ENCODE results near the gene GDPD3. TPM values are rescaled to one million over a fixed set of nuclear protein-coding genes. Genes with fewer than 3 reads are reported as not detected.

GDPD3 gene
- total and polyA plus RNA-seq, 2 of the 13 experiments (the other 11 are each of a cell fraction or from before 2014, with no cell fraction given), result 18.7 to 20.6 TPM

DNA sequence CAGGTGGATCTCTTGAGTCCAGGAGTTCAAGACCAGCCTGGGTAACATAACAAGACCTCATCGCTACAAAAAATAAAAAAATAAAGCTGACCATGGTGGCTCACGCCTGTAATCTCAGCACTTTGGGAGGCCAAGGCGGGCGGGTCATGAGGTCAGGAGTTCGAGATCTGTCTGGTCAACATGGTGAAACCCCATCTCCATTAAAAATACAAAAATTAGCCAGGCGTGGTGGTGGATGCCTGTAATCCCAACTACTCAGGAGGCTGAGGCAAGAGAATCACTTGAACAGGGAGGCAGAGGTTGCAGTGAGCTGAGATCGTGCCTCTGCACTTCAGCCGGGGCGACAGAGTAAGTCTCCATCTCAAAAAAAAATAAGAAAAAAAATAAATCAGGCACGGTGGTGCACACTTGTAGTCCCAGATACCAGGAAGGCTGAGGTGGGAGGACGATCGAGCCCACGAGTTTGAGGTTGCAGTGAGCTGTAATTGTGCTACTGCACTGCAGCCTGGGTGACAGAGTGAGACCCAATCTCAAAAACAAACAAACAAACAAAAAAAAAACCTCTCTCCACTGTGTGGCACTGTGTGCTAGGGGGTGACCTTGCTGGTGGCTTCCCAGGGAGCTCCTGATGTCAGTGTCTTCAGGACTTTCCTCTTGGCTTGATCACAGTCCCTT is 29.5 kb upstream of the GDPD3 start (continued):
- TF ChIP-seq, protein P1, sequence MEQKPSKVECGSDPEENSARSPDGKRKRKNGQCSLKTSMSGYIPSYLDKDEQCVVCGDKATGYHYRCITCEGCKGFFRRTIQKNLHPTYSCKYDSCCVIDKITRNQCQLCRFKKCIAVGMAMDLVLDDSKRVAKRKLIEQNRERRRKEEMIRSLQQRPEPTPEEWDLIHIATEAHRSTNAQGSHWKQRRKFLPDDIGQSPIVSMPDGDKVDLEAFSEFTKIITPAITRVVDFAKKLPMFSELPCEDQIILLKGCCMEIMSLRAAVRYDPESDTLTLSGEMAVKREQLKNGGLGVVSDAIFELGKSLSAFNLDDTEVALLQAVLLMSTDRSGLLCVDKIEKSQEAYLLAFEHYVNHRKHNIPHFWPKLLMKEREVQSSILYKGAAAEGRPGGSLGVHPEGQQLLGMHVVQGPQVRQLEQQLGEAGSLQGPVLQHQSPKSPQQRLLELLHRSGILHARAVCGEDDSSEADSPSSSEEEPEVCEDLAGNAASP (CRISPR knock-in tag; IDR thresholded peaks at IDR 0.05; ENCODE audit: borderline replicate concordance), result 0 out of 2 replicates have a peak, but pooled peaks have one; percentile 15
- 0 out of 2 replicates have a peak, but pooled peaks have one; percentile 35 for TF ChIP-seq ZNF256 (CRISPR knock-in tag; conservative IDR thresholded peaks at IDR 0.05)
- TF ChIP-seq SALL1 (CRISPR knock-in tag; IDR thresholded peaks at IDR 0.05), result peak; percentile 47; the same call in 1 of the 2 replicates
- peak; percentile 46; the same call in 1 of the 2 replicates for TF ChIP-seq HNF1B (CRISPR knock-in tag; IDR thresholded peaks at IDR 0.05)
- no peak for TF ChIP-seq PRDM10 (CRISPR knock-in tag; IDR thresholded peaks at IDR 0.05; ENCODE audit: low read depth)
- TF ChIP-seq SMAD3 (CRISPR knock-in tag; IDR thresholded peaks at IDR 0.05), result peak; percentile 38; the same call in 1 of the 2 replicates
- TF ChIP-seq, protein P2, sequence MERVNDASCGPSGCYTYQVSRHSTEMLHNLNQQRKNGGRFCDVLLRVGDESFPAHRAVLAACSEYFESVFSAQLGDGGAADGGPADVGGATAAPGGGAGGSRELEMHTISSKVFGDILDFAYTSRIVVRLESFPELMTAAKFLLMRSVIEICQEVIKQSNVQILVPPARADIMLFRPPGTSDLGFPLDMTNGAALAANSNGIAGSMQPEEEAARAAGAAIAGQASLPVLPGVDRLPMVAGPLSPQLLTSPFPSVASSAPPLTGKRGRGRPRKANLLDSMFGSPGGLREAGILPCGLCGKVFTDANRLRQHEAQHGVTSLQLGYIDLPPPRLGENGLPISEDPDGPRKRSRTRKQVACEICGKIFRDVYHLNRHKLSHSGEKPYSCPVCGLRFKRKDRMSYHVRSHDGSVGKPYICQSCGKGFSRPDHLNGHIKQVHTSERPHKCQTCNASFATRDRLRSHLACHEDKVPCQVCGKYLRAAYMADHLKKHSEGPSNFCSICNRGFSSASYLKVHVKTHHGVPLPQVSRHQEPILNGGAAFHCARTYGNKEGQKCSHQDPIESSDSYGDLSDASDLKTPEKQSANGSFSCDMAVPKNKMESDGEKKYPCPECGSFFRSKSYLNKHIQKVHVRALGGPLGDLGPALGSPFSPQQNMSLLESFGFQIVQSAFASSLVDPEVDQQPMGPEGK (CRISPR knock-in tag; IDR thresholded peaks at IDR 0.05), result 0 out of 2 replicates have a peak, but pooled peaks have one; percentile 20
- TF ChIP-seq, protein P3, sequence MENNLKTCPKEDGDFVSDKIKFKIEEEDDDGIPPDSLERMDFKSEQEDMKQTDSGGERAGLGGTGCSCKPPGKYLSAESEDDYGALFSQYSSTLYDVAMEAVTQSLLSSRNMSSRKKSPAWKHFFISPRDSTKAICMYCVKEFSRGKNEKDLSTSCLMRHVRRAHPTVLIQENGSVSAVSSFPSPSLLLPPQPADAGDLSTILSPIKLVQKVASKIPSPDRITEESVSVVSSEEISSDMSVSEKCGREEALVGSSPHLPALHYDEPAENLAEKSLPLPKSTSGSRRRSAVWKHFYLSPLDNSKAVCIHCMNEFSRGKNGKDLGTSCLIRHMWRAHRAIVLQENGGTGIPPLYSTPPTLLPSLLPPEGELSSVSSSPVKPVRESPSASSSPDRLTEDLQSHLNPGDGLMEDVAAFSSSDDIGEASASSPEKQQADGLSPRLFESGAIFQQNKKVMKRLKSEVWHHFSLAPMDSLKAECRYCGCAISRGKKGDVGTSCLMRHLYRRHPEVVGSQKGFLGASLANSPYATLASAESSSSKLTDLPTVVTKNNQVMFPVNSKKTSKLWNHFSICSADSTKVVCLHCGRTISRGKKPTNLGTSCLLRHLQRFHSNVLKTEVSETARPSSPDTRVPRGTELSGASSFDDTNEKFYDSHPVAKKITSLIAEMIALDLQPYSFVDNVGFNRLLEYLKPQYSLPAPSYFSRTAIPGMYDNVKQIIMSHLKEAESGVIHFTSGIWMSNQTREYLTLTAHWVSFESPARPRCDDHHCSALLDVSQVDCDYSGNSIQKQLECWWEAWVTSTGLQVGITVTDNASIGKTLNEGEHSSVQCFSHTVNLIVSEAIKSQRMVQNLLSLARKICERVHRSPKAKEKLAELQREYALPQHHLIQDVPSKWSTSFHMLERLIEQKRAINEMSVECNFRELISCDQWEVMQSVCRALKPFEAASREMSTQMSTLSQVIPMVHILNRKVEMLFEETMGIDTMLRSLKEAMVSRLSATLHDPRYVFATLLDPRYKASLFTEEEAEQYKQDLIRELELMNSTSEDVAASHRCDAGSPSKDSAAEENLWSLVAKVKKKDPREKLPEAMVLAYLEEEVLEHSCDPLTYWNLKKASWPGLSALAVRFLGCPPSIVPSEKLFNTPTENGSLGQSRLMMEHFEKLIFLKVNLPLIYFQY (CRISPR knock-in tag; IDR thresholded peaks at IDR 0.05; ENCODE audit: borderline replicate concordance), result 0 out of 2 replicates have a peak, but pooled peaks have one; percentile 59
- TF ChIP-seq, protein P4, sequence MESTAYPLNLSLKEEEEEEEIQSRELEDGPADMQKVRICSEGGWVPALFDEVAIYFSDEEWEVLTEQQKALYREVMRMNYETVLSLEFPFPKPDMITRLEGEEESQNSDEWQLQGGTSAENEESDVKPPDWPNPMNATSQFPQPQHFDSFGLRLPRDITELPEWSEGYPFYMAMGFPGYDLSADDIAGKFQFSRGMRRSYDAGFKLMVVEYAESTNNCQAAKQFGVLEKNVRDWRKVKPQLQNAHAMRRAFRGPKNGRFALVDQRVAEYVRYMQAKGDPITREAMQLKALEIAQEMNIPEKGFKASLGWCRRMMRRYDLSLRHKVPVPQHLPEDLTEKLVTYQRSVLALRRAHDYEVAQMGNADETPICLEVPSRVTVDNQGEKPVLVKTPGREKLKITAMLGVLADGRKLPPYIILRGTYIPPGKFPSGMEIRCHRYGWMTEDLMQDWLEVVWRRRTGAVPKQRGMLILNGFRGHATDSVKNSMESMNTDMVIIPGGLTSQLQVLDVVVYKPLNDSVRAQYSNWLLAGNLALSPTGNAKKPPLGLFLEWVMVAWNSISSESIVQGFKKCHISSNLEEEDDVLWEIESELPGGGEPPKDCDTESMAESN (CRISPR knock-in tag; conservative IDR thresholded peaks at IDR 0.05), result no peak
- no peak for TF ChIP-seq FOXA1 (IDR thresholded peaks at IDR 0.05)
- TF ChIP-seq FOXA1 (CRISPR knock-in tag; IDR thresholded peaks at IDR 0.05), result 0 out of 2 replicates have a peak, but pooled peaks have one; percentile 16
- TF ChIP-seq GABPB1 (CRISPR knock-in tag; IDR thresholded peaks at IDR 0.05), result peak; percentile 25

Measured in HepG2 (cell line).